Calu3 (cell line): Measurements from ENCODE around the gene GNA12. TPM values are rescaled to one million over a fixed set of nuclear protein-coding genes. Genes with fewer than 3 reads are reported as not detected.
A peak's percentile ranks its signal among the peaks of the same experiment; 100 is the strongest.

Source experiments
- BruUV-seq: library from RNA; stranded (reverse); fragments of 400-500 nt; replicated peaks from 2 replicates; lab custom pipeline; 2021; lab: Mats Ljungman, UMichigan
- CTCF ChIA-PET: fragments of 300-600 bp; sonication (Branson Sonifier 250); formaldehyde crosslinking; loops from one replicate; lab custom pipeline; 2022; ENCODE audit warnings: antibody characterized with exemption; lab: Charles Lee
- DNase-seq: peaks from one replicate; pipeline ENCODE4 v3.0.0; 2022
- H3K27ac Mint-ChIP-seq: one replicate; pipeline ENCODE4 v1.8.0; 2022; ENCODE audit warnings: mixed read lengths; ENCODE audit not compliant: unreplicated experiment
- H3K27me3 Mint-ChIP-seq: one replicate; pipeline ENCODE4 v1.8.0; 2022; ENCODE audit warnings: mixed read lengths; ENCODE audit not compliant: unreplicated experiment
- H3K36me3 Mint-ChIP-seq: one replicate; pipeline ENCODE4 v1.8.0; 2022; ENCODE audit warnings: mild to moderate bottlenecking, moderate library complexity, mixed read lengths; ENCODE audit not compliant: insufficient read depth, unreplicated experiment
- H3K4me1 Mint-ChIP-seq: one replicate; pipeline ENCODE4 v1.8.0; 2022; ENCODE audit warnings: mild to moderate bottlenecking, low read depth, mixed read lengths; ENCODE audit not compliant: unreplicated experiment
- H3K4me3 Mint-ChIP-seq: one replicate; pipeline ENCODE4 v1.8.0; 2022; ENCODE audit warnings: mild to moderate bottlenecking, low read depth, moderate library complexity, mixed read lengths; ENCODE audit not compliant: unreplicated experiment
- H3K9me3 Mint-ChIP-seq: one replicate; pipeline ENCODE4 v1.8.0; 2022; ENCODE audit warnings: low read depth, mixed read lengths; ENCODE audit not compliant: unreplicated experiment
- CTCF ChIP-seq: fragments of 200-600 bp; IDR thresholded peaks from one replicate; pipeline ENCODE4 v1.8.0; 2022; ENCODE audit warnings: antibody characterized with exemption; ENCODE audit not compliant: unreplicated experiment
- intact Hi-C: fragments of 100-400 bp; cut with micrococcal nuclease; formaldehyde crosslinking; loops from one replicate; pipeline ENCODE4 v1.10.0; 2022; ENCODE audit not compliant: unreplicated experiment
- total RNA-seq: library from RNA; stranded (reverse); gene quantifications from 2 replicates; pipeline ENCODE4 v1.2.3, GENCODE V29; 2022

GNA12 gene
- total RNA-seq, 1 experiment from 2014 or later = 78.3 TPM

DNA sequence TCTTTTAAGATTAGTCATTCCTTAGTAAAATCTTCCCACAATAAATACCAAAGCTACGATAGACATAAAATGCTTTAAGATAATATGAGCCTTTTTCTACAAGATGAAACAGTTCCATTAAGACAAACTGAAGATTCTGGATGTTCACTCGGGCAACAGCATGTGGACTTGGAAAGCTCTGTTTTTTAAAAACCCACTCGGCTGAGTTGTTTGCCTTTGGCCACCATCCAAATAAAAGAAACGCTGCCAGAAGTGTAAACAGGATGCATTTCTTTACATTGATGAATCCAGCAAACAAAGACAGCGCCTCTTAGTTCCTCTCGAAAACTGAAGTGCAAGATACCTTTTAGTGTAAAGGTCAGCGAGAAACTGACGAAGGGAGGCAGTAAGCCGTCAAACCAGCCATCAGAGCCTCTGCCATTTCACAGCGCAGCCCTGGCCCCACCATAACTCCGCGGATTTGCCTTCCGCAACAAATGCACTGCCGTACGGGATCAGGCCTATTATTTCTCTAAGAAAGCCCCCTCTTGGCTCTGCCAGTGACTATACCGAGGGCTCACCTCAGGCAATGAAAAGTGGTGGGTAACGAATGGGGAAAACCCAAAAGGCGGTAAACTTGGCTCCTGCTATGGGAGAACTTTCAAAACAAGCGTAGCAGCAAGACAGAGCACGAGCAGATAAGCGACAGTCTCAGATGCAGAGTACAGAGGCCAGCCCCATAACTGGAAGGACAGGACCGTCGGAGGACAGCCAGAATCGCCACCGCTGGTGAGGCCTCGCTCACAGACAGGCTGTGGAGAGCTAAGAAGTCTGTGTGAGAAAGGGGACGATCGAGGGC is 41.4 kb downstream of the GNA12 start:
- TF ChIP-seq CTCF = no peak
- CTCF ChIA-PET = interaction anchor here (0.7 to 2.0 kb wide), 4 partner anchors 11 to 35 kb away, joined by 3 to 14 read pairs (median 6); no protein-coding TSS in a partner anchor
- H3K4me3 Mint-ChIP-seq = peak overlapping the region; percentile 53
- peak overlapping the region; percentile 33 for H3K27ac Mint-ChIP-seq
- H3K9me3 Mint-ChIP-seq = no peaks in the 10 kb centered on the region
- DNase-seq = no peak
- H3K36me3 Mint-ChIP-seq = no peaks in the 10 kb centered on the region
- peaks cover 52% of the 10 kb centered on the region for H3K4me1 Mint-ChIP-seq
- no peaks in the 10 kb centered on the region for H3K27me3 Mint-ChIP-seq
- no TSS peak for BruUV-seq
- intact Hi-C loops = no loop called here

DNA sequence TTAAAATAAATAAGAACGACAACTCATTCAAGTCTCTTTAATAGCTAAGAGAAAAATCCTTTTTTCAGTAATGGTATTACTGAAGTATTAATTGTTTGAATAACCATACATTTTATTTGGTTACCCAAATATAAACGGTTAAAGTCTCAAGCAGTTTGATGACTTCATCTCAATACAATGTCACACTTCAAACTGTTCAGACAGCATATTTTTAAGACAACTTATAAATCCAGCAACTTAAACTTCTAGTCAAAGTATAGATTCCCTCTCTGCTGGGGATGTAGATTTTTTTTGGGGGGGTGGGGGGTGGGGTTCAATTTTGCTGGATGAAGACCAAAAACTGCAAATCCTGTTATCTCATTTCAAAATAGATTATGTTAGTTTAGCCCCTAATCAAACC is 42.0 kb downstream of the GNA12 start:
- Mint-ChIP-seq H3K4me1 (peaks cover 58% of the 10 kb centered on the region), H3K36me3 (no peaks in the 10 kb centered on the region), H3K27me3 (no peaks in the 10 kb centered on the region), H3K4me3 (peak overlapping the region; percentile 53), H3K9me3 (no peaks in the 10 kb centered on the region), H3K27ac (peak overlapping the region; percentile 41)
- no peak for TF ChIP-seq CTCF
- no peak for DNase-seq
- intact Hi-C loops = no loop called here
- BruUV-seq = no TSS peak
- CTCF ChIA-PET = interaction anchor here (1.0 to 1.2 kb wide), 2 partner anchors 13 to 35 kb away, joined by 3 to 14 read pairs; no protein-coding TSS in a partner anchor

GRCh38 chr7:2800931-2801688 is 43.0 kb downstream of the GNA12 start:
- no peak for TF ChIP-seq CTCF
- H3K4me1 Mint-ChIP-seq = peaks cover 58% of the 10 kb centered on the region
- H3K27me3 Mint-ChIP-seq = no peaks in the 10 kb centered on the region
- peak overlapping the region; percentile 19 for H3K4me3 Mint-ChIP-seq
- intact Hi-C loops = no loop called here
- BruUV-seq = no TSS peak
- peak; percentile 50 for DNase-seq
- no peaks in the 10 kb centered on the region for H3K9me3 Mint-ChIP-seq
- CTCF ChIA-PET = interaction anchor here (1.3 kb wide), 1 partner anchor 43 kb away, joined by 4 read pairs; no protein-coding TSS in a partner anchor
- H3K27ac Mint-ChIP-seq = peak overlapping the region; percentile 41
- no peaks in the 10 kb centered on the region for H3K36me3 Mint-ChIP-seq

DNA sequence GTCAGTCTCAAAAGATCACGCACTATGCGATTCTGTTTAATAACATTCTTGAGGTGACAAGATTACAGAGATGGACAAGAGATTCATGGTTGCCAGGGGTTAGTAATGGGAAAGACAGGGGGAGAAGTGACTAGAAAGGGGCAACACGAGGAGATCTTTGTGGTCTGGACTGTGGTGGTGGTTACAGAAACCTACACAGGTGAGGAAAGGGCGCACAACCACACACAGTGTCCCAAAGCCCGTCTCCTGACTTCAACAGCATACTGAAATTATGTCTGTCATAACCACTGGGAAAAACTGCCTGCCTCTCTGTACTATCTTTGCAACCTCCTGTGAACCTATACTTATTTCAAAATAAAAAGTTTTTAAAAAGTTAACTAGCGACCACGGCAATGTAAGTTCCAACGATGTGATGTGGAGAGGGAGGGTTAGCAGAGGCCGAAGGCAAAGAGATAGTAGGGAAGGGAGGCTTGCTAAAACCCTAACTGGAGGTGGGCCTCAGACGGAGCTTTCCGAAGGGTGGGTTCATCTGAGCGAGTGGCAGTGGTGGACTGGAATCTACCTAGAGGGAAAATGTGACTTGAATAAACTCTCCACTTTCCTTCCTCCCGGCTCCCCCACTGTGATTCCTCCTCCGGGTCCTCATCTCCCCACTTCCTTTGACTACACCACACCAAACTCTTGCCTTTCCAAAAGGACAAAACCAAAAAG is 43.7 kb downstream of the GNA12 start:
- no peak overlapping the region for H3K4me3 Mint-ChIP-seq
- CTCF ChIA-PET = interaction anchor here (1.3 kb wide), 1 partner anchor 43 kb away, joined by 4 read pairs; no protein-coding TSS in a partner anchor
- no peak for DNase-seq
- intact Hi-C loops = no loop called here
- peak overlapping the region; percentile 16 for H3K27ac Mint-ChIP-seq
- H3K9me3 Mint-ChIP-seq = no peaks in the 10 kb centered on the region
- H3K36me3 Mint-ChIP-seq = no peaks in the 10 kb centered on the region
- H3K27me3 Mint-ChIP-seq = no peaks in the 10 kb centered on the region
- no TSS peak for BruUV-seq
- H3K4me1 Mint-ChIP-seq = peaks cover 58% of the 10 kb centered on the region
- TF ChIP-seq CTCF = no peak
